HS-5 (cell line): ENCODE results near the gene ACKR1.

ENCODE experiments used
- DNase-seq: peaks from one replicate; pipeline ENCODE4 v3.0.0-alpha.2; 2012; ENCODE audit warnings: low read depth

Gene ACKR1

DNA sequence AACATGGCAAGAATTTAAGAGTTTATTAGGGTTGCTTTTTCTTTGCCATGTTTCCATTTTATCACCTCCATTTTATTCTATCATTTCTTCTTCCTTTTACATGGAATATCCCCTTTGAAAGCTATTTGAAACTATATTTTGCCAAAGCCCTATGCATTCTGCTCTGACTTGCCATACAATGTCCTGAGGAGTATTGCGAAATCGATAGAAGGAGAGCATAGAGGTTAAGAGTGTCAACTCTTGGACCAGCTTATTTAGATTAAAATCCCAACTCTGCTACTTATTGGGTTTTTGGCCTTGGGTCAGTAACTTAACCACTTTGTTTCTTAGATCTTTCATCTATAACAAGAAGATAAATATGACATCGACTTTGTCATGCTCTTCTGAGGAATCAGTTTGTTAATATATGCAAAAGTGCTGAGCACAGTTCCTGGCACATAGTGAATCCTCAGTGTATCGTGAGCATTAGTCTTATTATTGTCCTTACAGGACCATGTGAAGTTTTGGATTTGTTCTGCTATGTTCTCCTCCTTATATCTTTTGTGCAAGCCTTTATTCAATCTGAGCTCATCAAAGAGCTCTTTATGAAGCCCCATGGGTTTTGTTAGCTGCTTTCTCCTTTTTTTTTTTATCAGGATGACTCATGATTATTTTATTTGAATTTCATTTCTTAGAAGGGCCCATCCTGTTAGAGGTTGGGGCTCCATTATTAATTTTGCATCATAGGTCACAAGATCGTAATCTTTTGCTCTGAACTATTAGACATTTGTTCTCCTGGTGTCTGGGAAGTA lies 17.6 kb downstream of the ACKR1 start:
- DNase-seq: no peak

GRCh38 chr1:159223004-159223403 lies 18.3 kb downstream of the ACKR1 start:
- DNase-seq: no peak

GRCh38 chr1:159228554-159228953 lies 23.9 kb downstream of the ACKR1 start:
- no peak for DNase-seq

DNA sequence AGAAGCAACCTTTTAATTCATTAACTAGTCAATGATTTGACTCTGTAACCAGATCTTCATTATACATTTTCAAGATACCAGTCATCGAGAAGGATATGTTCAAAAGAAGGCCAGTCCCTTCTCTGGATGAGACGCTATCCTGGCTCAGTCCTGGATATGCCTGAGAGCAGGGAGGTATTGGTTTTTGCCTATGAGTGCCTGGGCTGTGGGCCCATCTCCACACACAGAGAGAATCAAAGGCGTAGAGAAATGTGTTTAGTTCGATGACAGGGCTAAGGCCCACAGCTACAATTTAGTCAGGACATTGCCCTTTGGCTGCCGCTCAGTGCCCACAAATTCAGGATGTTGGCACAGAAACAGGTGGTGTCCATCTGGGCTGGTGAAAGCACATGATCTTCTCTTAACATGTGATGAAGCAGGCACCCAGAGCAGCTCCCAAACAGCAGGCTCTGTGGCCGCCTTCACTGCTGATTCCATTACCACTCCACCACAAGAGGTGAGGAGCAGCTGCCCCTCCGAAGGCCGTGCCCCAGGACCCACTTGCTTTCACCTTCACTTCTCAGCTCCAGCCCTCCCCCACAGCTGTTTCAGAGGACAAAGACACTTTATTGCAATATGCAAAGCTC lies 24.7 kb downstream of the ACKR1 start:
- DNase-seq: no peak

GRCh38 chr1:159229896-159230295 lies 25.2 kb downstream of the ACKR1 start:
- DNase-seq: peak; percentile 48

DNA sequence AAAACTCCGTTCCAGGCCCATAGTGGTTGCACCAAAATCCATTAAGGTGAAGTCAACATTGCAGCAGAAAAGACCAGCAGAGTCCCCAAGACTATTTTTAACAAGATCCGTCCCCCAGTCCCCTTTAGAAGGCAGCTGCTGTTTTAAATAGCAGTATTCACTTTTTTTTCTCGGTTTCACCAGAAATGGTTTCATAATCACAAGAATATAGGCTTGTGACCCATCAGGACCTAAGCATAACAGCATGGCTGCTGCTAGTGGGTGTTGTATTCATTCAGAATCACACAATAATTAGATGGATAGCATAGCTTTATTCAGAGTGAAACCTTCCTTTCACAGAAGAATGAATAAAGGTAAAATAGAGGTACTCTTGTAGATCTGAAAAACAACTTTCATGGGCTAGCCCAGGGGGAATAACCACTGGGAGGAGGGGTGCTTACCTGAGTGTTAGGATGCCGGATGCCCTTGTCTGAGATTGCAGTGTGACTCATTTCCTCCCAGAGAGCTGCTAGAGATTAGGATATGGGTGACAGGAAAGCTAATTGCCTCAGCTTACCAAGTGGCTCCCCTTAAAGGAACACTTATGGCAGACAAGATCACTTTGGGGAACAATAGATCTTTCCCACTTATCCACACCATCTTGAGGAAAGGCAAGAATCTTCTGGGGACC lies 35.0 kb downstream of the ACKR1 start:
- no peak for DNase-seq

DNA sequence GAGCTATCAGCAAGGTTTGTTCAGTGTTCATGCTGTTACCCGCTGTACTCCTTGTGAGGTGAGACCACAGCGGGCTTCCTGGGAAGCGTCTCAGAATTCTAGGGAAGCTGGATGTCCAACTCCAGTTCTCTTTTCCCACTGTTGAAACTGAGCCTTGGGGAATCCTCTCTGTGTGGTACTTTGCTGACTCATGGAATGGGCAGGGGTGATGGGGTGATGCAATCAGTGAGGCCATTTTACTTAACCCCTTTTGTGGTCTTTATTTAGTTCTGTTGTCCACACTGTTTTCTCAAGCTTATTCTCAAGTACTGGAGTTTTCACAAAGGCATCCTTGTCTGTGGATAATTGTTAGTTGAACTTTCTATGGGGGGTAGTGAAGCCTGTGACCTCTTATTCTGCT lies 42.6 kb downstream of the ACKR1 start:
- DNase-seq: no peak

GRCh38 chr1:159248311-159248710 lies 43.6 kb downstream of the ACKR1 start:
- DNase-seq: no peak

DNA sequence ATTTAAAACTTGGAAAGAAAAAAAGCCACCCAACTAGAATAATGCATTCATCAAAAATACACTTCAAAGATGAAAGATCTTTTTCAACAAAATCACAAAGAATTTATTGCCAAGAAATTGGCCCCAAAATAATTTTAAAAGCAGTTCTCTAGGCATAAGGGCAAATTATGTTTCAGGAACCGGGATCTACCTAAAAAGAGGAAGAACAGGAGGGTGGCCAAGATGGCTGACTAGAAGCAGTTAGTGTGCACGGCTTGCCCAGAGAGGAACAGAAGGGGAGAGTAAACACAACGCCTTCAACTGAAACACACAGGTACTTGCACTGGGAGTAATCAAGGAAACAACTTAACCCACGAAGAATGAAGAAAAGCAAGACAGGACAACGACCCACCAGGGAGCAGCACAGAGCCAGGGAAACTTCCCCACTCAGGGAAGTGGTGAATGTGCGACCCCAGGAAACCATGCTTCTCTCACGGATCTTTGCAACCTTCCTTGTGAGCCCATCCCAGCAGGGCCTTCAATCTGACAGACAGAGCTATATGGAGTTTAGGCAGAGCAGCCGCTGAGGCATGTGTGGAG lies 46.1 kb downstream of the ACKR1 start:
- DNase-seq: no peak
